ENCODE data around the gene LRP3.
"Not testable (repeated sequence)": the region's sequence is repeated elsewhere in the genome, so short reads cannot be mapped to it uniquely, and the experiment has no call there.

The LRP3 gene

DNA sequence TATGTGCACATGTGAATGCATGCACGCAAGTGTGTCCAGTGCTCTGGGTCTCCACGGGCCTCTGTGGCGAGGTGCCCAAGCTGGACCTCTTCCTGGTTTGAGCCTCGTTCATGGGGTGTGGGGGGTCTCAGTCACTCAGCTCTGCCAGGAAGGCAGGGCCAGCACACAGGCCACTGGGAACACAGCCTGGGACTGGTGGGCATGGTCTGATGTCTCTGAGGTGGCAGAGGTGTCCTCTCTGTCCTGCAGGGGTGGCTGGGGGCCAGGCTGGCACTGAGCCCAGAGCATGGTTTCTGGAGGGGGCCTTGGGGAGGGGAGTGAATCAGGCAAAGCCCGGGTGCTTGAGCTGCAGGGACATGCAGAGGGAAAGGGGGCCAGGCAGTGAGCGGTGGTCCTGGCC lies 9.4 kb downstream of the LRP3 start:
- DNase-seq = no peak

DNA sequence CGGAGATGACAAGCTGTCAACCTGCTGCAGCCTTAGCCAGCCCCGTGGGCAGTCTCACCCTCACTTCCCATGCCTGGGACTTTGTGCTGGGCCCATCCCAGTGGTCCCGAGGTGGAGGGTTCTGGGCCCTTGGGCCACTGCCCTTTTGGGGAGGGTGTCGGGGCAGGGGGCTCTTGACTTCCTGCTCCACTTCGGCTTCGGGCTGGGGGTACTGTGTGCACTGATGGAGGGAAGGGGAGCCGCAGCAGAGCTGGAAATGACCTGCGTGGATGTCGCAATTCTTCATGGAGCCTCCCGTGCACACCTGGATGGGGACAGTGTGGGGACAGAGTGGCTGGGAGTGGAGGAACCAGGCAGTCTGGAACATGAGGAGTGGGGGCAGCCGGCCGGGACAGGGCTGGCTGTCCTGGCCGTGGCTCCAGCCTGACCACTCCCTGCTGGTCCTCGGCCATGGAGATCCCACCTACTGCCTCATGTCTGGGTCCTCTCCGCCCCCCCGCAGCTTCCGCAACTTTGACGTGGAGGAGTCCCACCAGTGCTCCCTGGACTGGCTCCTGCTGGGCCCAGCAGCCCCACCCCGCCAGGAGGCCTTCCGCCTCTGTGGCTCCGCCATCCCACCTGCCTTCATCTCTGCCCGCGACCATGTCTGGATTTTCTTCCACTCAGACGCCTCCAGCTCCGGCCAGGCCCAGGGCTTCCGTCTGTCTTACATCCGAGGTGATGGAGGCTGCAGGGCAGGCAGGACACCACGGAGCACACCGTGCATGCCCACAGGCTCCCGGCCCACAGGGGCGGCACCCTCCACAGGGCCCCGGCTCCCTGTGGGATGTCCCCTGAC lies 10.2 kb downstream of the LRP3 start:
- DNase-seq = no peak

DNA sequence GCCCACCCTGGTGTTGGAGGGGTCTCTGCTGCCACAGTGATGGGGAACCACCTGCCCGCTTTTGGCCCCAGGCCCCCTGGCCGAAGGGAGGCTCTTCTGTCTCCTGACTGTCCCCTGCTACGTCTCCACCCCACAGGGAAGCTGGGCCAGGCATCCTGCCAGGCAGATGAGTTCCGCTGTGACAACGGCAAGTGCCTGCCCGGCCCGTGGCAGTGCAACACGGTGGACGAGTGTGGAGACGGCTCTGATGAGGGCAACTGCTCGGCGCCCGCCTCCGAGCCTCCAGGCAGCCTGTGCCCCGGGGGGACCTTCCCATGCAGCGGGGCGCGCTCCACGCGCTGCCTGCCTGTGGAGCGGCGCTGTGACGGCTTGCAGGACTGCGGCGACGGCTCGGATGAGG lies 11.0 kb downstream of the LRP3 start:
- DNase-seq = no peak

DNA sequence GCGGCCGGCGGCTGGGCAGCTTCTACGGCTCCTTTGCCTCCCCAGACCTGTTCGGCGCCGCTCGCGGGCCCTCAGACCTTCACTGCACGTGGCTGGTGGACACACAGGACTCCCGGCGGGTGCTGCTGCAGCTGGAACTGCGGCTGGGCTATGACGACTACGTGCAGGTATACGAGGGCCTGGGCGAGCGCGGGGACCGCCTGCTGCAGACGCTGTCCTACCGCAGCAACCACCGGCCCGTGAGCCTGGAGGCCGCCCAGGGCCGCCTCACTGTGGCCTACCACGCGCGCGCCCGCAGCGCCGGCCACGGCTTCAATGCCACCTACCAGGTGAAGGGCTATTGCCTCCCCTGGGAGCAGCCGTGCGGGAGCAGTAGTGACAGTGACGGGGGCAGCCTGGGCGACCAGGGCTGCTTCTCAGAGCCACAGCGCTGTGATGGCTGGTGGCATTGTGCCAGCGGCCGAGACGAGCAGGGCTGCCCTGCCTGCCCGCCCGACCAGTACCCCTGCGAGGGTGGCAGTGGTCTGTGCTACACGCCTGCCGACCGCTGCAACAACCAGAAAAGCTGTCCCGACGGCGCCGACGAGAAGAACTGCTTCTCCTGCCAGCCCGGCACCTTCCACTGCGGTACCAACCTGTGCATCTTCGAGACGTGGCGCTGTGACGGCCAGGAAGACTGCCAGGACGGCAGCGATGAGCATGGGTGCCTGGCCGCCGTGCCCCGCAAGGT lies 11.6 kb downstream of the LRP3 start:
- no peak for DNase-seq

DNA sequence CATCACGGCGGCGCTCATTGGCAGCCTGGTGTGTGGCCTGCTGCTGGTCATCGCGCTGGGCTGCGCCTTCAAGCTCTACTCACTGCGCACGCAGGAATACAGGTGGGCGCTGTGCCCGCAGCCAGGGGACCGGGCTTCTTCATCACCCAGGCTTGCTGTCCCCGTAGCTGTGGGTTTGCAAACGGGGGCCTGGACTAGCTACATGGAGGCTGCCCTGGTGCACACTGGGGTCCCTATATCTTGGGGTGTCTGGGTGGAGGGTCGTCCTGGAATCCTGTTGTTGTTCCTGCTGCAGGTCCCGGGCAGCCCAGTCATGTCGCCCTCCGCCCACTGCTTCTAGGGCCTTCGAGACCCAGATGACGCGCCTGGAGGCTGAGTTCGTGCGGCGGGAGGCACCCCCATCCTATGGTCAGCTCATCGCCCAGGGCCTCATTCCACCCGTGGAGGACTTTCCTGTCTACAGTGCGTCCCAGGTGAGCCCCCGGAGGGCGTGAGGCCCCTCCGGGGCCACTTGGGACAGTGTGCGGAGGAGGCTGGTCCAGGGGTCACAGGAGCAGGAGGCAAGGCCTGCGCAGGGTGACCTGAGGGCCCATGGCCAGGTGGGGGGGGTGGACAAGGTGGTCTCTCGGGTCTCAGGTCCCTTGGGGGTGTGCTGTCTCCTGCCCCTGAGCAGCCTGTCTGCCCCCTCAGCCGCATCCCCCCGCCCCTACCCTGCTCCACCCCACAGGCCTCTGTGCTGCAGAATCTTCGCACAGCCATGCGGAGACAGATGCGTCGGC lies 12.3 kb downstream of the LRP3 start:
- DNase-seq = no peak

DNA sequence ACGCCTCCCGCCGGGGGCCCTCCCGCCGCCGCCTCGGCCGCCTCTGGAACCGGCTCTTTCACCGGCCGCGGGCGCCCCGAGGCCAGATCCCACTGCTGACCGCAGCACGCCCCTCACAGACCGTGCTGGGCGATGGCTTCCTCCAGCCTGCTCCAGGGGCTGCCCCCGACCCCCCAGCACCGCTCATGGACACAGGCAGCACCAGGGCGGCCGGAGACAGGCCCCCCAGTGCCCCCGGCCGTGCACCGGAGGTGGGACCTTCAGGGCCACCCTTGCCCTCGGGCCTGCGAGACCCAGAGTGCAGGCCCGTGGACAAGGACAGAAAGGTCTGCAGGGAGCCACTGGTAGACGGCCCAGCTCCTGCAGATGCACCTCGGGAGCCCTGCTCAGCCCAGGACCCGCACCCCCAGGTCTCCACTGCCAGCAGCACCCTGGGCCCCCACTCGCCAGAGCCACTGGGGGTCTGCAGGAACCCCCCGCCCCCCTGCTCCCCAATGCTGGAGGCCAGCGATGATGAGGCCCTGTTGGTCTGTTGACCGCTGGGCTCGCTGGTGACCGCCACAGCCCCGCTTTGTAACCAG lies 13.0 kb downstream of the LRP3 start:
- DNase-seq = no peak

DNA sequence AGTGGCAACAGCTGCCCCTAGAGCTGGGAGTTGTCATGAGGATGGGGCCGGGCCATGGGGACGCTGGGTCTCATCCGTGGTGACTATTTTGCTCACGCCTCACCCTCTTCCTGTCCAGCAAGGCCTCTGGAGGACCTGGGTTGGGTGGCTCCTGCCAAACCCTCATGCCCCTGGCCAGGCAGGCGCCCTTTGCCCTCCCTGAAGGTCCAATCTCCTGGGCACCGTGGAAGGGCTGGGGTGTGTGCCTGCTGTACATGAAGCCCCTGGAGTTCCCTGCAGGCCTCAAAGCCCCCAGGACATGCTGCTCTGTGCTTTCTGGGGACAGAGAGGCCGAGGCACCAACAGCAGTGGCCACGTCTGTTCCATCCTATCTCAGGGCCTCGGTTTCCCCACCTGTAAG lies 13.8 kb downstream of the LRP3 start:
- no peak for DNase-seq

DNA sequence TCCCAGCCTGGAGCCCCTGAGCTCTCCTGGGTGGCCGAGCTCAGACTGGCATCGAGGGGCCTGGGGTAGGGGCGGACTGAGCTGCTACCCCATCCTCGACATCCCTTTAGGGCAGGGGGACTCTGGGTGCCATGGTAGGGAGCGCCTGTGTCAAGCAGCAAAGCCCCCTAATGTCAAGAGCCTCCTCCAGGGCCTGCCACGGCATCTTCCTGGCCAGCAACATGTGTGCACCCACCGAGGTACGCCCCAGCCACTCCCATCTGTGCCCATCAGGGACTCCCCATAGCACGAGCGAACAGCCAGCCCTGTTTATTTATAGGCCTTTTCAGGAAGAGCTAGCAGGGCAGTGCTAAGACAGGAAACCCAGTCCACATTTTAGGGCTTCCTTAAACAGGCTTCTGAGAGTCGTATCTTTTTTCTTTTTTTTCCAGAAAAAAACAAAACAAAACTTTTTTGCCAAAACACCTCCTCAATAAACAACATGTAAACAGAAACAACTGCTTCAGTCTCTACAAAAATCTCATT lies 14.3 kb downstream of the LRP3 start:
- DNase-seq = no peak

DNA sequence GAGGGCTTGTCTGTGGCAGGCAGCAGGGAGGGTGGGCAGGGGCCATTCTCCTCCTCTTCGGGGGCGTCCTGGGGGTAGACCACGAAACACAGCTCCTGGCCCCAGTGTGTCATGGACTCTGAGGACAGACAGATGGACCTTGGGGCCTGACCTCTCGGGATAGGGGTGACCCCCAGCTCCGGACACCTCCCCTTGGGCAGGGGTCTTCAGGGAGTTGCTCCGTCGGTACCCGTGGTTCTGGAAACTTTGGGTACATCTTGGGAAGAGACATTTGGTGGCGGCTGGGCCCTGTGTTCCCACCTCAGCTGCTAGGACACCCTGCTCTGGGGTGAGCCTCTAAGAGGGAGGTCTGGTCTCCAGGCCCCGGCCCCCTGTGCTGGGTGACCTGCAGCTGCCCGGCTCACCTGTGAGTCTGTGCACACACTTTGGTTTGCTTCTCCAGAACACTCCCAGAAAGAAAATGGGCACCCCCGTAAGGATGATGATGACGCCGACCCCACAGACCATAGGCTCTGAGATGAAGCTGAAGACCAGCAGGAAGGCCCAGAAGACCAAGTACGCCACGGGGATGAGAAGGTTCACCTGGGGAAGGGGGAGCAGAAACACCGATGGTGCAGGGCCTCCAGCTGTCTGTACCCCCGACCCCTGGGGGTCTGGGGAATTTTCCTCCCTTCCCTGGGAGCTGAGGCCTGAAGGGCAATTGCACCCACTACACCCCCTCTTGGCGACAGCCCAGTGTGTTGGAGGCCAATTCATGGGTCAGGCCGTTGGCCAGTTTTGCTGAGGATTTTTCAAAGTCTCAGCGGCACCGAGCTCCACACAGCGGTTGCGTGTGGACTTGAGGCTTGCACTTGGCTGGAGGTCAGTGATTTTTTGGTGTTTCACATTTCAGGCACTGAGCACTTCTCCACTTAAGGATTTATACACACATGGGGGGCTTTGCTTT lies 15.0 kb downstream of the LRP3 start:
- no peak for DNase-seq

DNA sequence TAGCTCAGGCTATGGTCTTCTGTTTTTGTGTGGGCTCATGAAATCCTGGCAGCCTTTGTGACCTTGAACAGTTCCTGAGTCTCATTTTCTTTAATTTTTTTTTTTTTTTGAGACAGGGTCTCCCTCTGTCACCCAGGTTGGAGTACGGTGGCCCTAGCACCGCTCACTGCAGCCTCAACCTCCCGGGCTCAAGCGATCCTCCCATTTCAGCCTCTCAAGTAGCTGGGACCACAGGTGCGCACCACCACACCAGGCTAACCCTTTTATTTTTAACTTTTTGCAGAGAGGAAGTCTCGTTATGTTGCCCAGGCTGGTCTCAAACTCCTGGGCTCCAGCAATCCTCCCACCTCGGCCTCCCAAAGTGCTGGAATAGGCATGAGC lies 15.7 kb downstream of the LRP3 start:
- not testable (repeated sequence) for DNase-seq

DNA sequence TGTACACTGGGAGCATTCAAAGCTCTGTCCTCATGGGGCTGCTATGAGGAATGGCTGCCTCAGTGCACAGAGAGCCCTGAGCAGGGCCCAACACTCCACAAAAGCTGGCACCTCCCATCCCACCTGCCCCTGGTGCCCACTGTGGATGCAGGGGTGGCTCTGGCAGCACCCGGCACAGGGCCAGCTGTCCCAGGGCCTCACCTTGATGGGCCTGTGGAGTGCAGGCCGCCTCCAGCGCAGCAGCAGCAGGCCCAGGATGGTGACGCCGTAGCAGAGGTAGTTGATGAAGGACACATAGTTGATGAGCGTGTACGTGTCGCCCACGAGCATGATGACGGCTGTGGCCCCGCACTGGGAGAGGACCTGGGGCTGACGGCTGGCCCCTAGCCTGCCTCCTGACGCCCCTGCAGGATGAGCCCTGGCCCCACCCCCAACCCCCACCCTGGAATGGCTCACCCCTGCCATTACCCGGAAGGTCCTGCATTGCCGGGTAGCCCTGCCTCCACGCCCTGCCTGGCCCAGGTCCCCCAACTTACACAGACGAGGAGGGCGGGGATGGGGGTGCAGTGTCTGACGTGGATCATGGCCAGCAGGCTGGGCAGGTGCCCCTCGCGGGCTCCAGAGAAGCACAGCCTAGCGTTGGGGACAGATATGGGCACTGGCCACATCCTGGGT lies 16.3 kb downstream of the LRP3 start:
- no peak for DNase-seq

DNA sequence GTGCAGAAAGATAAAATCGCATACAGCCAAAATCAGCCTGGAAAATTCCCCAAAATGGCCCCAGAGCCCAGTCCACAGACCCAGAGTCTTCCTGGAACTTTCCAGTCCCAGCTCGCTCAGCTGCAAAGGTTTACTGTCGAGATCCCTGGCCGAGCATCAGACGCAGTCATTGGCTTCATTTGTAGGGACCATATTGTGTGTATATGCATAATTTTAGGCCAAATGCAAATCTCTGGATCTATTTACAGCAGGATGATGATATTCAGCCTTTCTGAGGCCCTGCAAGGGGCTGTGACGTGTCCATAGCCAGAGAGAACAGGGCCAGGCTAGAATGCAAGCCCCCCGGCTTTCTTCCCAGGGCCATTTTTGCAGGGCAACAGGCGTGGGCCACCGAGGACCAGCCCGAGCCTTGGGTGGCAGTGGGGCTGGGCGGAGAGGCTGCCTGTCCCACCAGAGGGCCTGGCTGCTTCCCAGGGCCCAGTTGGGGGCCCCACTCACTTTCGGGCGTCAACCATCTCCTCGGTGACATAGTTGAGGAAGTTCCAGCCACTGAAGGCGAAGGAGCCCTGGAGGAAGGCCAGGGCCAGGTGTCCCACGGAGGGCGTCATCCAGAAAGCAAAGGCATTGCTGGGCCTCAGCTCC lies 17.8 kb downstream of the LRP3 start:
- DNase-seq = no peak

DNA sequence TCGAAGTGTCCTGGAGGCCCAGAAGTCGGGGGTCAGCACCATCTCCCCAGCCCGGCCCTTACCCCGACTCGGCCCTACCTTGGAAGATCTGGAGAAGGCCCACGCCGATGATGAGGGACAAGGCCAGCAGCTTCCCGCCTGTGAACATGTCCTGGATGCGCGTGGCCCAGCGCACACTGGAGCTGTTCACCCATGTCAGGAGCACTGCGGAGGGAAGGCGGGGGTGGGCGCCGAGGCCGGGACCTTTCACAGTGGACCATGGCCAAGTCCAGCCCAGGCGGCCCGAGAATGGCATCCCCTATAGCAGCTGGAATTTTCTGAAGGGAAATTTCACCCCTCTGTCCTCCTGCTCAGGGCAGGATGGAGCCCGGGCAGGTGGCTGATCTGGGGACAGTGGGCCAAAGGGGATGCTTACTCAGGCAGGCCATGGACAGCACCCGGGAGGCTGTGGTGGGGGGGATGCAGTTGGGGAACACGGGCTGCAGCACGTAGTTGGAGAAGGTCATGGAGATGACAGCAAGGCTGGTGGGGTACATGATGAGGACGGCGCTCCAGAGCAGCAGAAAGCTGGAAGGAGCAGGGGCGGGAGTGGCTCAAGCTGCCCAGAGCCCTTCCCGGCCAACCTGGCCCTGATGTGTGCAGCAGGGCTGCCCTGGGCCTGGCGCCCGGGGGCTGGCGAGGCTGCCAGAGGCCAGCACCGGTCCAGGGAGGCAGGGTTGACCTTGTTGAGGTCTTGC lies 18.5 kb downstream of the LRP3 start:
- DNase-seq = no peak

DNA sequence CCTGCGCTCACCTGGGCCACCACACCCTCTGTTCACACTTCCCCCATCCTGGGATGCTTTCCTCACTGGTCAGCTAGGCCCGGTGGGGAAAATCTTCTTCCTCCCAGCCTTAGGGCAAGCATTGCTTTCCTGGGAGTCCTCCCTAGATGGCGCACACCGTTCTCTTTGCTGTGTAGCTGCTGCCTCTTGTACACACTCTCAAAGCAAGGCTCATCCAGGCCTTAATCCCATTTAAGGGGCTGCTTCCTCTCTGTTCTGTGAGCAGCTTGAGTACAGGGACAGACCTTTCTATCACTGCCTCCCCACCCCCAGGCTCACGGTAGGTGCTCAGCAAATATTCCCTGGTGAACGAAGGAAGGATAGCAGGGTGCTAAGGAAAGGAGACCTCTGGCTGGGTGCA lies 20.5 kb downstream of the LRP3 start:
- DNase-seq = no peak

DNA sequence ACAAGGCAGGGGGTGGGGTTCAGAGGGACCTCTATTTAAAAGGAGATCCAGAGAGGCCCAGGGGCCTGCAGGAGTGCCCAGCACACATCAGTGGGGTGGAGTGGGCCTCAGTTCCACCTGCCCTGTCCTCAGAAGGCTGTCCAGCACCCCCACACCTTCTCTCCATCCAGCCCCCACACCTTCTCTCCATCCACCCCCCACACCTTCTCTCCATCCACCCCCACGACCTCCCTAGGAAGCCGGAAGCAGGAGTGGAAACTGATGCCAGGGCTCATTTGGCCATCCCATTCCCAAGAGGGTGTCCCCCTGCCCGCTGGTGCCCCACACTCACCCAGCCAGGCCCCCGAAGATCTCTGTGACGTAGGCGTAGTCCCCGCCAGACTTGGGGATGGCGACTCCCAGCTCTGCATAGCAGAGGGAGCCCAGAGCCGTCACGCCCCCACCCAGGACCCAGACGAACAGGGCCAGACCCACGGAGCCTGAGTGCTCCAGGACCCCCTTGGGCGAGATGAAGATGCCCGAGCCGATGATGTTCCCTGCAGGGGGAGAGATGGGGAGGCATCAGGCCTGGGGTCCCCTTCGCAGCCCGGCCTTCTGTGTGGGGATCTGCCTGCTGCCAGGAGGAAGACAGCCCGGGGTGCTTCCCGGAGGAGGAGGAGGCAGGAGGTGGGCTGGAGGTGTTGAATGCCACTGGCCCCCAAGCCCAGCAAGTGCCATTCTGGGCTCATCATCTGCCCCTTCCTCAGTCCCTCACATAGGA lies 21.5 kb downstream of the LRP3 start:
- no peak for DNase-seq

DNA sequence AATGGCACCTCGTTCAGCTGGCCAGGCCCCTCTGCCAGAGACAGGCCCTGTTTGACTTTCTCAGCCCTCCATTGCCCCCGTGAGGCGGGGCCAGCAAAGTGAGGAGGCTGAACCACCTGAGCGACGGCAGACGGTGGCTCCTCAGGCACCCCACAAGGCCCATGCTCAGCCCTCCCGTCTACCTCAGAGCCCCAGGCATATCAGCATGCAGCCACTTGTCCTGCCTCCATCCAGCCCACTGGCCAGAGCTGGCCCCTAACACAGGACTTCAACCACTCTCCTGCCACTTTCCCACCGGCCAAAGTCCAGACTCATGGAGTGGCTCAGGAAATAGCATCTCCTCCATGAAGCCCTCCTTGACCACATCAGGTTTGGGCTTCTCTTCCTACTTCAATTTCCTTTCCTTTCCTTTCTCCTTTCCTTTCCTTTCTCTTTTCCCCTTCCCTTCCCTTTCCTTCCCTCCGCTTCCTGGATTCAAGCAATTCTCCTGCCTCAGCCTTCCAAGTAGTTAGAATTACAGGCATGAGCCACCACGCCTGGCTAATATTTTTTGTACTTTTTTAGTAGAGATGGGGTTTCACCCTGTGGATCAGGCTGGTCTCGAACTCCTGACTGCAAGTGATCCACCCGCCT lies 22.2 kb downstream of the LRP3 start:
- DNase-seq = no peak

DNA sequence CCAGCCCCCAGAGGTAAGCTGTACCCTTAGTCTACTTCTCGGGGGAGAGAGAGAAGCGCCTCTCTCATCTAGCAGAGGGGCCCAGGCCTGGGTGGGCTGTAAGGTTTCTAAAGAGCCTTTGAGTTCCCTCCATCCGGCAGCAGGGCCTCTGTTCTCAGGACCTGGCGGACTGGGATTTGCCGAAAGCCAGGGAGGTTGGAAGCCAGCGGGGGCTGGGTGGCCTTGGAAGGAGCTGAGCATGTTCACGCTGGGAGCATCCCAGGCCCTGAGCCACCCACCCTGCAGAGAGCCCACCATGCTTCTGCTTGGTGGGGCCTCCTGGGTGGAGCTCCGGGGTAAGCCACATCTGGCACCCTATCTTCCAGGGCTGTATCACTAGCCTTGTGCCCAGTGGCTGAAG lies 23.8 kb downstream of the LRP3 start:
- no peak for DNase-seq

DNA sequence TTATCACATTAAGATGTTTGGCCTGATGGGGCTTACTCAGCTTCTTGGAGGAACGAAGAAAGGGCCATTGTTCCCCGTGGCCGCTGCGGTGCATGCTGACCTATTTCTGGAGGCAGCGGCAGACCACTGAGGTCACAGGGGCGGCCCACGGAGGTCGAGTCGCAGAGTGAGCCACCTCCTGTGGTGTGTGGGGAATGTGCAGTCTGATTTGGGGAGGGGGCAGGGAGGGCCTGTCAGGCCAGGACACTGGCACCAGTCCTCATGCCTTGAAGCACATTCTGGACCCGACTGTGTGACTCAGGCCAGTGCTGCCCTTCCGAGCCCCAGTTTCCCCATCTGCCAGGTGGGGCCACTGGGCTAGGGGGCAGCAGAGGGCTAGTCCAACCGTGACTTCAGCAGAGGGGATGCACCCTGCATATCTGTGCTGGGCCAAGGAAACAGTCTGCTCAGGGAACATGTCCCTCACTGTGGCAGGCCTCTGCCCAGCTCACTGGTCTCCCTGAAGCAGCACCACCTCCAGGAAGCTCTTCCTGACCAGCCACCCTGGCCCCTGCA lies 25.2 kb downstream of the LRP3 start:
- no peak for DNase-seq

All from activated CD4-positive, alpha-beta T cell treated with anti-CD3 and anti-CD28 coated beads for 1 hour (primary cell).